Colon (tissue), 2 donors: ENCODE results near the gene MINDY4.

Experiments used
- FAIRE-seq: peaks from 2 replicates; lab custom pipeline; 2012; peaks lifted over from hg19 to GRCh38; lab: Jason Lieb, UNC
- donor health status: control.
- donor health status: control.

Gene MINDY4

GRCh38 chr7:30903146-30903545 is 131.9 kb downstream of the MINDY4 start:
- no peak for FAIRE-seq

DNA sequence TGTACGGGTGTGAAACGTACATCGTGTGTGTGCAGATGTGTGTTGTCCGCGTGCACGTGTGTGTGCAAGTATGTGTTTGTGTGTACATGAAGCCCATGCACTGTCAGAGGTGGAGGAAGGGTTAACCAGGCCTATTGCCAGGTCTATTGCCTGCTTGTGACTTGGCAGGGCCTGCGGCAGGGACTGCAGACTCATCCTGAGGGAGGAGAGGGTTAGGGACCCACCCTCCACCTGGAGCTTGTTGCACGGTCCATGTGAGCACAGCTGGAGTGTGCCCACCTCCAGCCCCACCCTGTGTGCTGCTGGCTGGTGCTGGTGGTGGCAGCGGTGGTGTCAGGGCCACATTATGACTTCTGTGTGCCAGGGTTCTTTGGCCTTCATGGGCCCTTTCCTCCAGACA is 133.3 kb downstream of the MINDY4 start:
- FAIRE-seq, result no peak

- no peak for FAIRE-seq
Measured at GRCh38 chr7:30905078-30906012, 134.1 kb downstream of the MINDY4 start.

- no peak for FAIRE-seq
Measured at GRCh38 chr7:30906014-30906413, 134.8 kb downstream of the MINDY4 start.

GRCh38 chr7:30906515-30907240 is 135.5 kb downstream of the MINDY4 start:
- no peak for FAIRE-seq

DNA sequence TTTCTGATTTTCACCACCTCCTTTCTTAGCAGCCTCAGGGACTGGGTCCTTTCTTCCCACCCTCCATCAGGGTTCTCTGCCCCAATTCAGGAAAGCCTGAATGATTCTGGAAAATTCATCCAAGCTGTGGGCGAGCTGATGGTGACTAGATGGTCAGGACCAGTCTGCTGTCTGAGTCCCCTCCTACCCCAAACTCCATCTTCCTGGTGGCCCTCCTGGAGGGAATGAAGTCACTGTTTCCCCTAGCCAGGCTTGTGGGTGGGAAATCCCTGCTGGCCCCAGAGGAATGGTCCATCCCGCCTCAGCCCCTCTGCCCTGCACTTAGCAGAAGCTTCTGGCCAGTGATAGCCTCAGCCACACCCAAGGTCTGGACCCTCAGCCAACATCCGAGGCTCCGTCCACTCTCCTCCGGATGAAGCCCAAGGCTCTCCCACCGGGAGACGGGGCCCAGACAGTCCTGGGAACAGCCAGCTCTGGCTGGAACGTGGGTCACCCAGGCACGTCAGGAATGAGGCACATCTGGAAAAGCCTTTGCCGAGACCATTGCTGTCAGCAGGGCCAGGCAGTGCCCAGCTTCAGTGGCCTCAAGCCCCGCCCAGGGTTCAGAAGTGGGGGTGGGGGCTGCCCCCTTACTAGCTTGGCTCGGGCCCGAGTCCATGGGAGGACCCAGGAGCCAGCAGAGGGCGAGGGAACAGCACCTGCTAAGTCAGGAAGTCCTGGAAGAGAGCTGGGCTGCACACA is 136.5 kb downstream of the MINDY4 start:
- FAIRE-seq, result no peak

DNA sequence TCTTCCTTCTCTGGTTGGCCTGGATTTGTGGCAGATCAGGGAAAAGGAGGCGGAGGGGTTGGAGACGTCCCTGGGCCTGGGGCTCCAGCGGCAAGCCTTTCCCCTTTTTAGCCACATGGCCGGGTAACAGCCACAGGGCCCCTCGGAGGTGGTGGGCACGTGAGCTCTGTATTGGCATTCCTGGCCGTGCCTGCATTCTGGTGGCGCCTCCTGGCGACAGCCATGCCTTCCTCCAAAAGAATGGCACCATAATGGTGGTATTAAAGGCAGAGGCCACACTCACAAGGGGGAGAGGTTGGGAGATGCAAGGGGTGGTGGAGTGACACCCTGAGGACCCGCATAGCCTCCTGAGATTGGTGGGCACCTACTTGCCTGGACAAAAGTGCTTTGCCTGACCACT is 137.5 kb downstream of the MINDY4 start:
- FAIRE-seq, result no peak

GRCh38 chr7:30909431-30909830 is 138.2 kb downstream of the MINDY4 start:
- no peak for FAIRE-seq

DNA sequence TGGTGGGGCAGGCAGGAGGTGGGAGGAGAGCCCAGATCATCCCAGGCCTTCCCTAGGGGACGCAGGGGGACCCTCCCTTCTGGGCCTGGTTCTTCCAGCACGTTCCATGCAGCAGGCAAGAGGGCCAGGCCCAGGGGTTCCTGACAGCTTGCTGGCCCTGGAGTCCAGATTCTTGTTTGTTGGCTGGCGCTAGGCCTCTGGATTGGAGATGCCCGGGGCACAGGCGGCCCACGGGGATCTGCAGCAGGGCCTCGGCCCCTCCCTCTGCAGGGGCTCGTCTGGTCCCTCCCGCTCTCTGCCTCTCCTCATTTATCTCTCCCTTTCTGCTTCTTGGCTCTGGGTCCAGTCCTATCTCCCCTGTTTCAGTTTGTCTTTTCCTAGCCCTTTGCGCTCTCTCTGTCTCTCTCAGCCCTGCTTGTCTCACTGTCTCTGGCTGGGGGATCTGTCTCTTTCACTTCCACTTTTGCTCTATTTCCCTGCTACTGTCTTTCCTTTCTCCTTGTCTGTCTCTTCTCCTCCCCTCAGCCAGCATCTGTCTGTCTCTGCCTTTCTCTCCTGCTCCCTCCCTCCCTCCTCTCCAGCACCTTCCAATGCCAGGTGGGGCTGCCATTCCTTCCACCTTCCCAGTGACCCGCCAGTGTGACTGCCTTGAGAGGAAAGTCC is 139.3 kb downstream of the MINDY4 start:
- FAIRE-seq, result no peak

DNA sequence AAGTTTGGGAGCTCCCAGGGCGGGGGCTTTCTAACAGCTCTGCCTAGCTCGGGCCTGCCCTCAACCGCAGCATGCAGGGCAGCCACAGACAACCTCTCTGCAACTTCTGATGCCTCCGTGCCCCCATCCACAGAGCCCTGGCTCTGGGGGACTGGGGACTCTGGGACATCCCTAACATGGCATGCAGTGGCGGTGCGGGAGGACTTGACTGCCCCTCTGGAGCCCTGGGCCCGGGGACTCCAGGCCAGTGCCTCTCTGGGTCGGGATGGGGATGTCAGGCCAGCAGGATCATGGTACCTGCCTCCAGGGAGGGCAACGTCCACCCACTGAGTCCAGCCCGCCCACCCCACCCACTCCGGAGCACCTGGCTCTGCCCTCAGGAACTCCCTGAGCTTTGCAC is 139.9 kb downstream of the MINDY4 start:
- no peak for FAIRE-seq

- no peak for FAIRE-seq
Measured at GRCh38 chr7:30911561-30911969, 140.3 kb downstream of the MINDY4 start, which contains the start of gene AQP1. Gene AQP1 (plus strand): TSS chr7:30911853. CDS start chr7:30911910, 57 bp downstream.

- FAIRE-seq, result no peak
Measured at GRCh38 chr7:30912021-30912730, 141.0 kb downstream of the MINDY4 start.

- no peak for FAIRE-seq
Measured at GRCh38 chr7:30912731-30912985, 141.4 kb downstream of the MINDY4 start.

GRCh38 chr7:30912986-30913811 is 142.0 kb downstream of the MINDY4 start:
- FAIRE-seq, result no peak

- no peak for FAIRE-seq
Measured at GRCh38 chr7:30913821-30914515, 142.8 kb downstream of the MINDY4 start.

DNA sequence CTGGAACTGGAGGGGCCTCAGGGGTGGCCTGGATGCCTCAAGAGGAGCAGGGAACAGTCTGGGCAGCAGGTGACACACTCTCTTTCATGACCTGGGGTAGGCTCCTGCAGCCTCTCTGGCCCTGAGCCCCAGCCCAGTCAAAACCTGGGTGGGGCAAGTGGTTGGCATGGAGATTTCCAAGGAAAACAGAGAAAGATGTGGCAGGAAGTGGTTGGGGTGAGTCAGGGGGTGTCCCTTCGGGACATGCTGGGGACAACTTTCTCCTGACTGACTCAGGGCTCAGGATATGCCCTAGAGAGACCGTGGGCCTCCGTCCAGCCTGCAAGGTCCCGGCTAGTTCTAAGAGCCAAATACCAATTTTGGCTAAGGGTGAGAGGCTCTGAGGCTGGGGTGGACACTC is 143.4 kb downstream of the MINDY4 start:
- no peak for FAIRE-seq

- no peak for FAIRE-seq
Measured at GRCh38 chr7:30915005-30915601, 143.9 kb downstream of the MINDY4 start.

- FAIRE-seq, result no peak
Measured at GRCh38 chr7:30915751-30916150, 144.5 kb downstream of the MINDY4 start.

DNA sequence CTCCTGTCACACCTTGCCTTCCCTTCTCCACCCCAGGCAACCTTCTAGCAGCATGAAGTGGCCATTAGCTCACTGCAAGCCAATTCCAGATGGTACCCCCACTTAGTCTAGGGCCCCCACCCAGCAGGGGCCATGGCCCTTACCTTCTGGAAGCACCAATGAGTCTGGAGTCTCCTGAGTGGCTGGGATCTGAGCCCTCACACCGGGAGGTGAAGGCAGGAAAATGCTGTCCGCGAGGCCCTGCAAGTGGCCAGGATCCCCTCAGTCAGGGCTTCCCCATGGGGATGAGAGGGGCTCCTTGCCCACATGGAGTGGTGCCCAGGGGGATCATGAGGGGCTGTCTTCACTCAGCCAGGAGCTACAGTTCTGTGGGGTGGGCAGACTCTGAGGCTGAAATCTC is 145.0 kb downstream of the MINDY4 start:
- no peak for FAIRE-seq

GRCh38 chr7:30916767-30917166 is 145.6 kb downstream of the MINDY4 start:
- no peak for FAIRE-seq
